ENCODE results near the gene BCL11B. TPM values are rescaled to one million over a fixed set of nuclear protein-coding genes. Genes with fewer than 3 reads are reported as not detected.

BCL11B gene
- total RNA-seq, 1 experiment from 2014 or later: 0.05 TPM

DNA sequence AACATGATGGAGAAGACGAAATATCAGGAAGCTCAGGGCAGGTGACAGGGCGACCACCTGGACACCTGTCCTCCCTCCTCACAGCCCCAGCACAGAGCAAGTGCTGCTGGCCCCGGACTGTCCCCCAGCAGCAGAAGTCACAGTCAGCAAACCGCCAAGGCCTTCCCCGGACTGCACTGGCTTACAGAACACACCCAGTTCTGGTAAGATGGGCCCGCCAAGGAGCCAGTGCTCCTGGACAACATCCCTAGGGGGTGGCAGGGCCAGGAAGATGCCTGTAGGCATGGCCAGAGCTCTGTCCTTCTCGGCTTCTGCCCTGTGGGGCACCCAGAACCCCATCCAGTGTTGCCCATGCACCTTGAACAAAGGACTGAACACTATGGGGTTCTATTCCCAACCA, 77.9 kb downstream of the BCL11B start:
- POLR2A ChIA-PET: no interaction called here
- no peak overlapping the region for H3K27ac Mint-ChIP-seq (ENCODE audit: unreplicated experiment)
- H3K27me3 Mint-ChIP-seq (ENCODE audit: insufficient read depth, unreplicated experiment): peaks cover 2% of the 10 kb centered on the region
- no peaks in the 10 kb centered on the region for H3K9me3 ChIP-seq
- no TSS peak for BruUV-seq (replicated peaks)
- no peaks in the 10 kb centered on the region for H3K4me1 ChIP-seq
- no peak for DNase-seq
- H3K9me3 Mint-ChIP-seq (ENCODE audit: unreplicated experiment): no peaks in the 10 kb centered on the region
- no peak for TF ChIP-seq CTCF (IDR thresholded peaks at IDR 0.05; ENCODE audit: insufficient read depth in 1 of 2, low read depth in 1 of 2, low read length in 1 of 2, severe bottlenecking in 1 of 2, unreplicated experiment in 1 of 2)
- intact Hi-C loops (cut with micrococcal nuclease; ENCODE audit: unreplicated experiment): no loop called here
- H3K27me3 ChIP-seq (replicated peaks; ENCODE audit: control insufficient read depth, insufficient read depth, low read length): no peaks in the 10 kb centered on the region
- H3K36me3 ChIP-seq (ENCODE audit: control insufficient read depth, insufficient read depth, low read length): no peaks in the 10 kb centered on the region
- no peaks in the 10 kb centered on the region for H3K4me1 Mint-ChIP-seq (ENCODE audit: low read depth, unreplicated experiment)
- no peak overlapping the region for H3K4me3 Mint-ChIP-seq (ENCODE audit: unreplicated experiment)
- CTCF ChIA-PET: no interaction called here
- H3K36me3 Mint-ChIP-seq (ENCODE audit: insufficient read depth, unreplicated experiment): no peaks in the 10 kb centered on the region
- H3K4me3 ChIP-seq (ENCODE audit: low read depth, low read length): no peak overlapping the region

DNA sequence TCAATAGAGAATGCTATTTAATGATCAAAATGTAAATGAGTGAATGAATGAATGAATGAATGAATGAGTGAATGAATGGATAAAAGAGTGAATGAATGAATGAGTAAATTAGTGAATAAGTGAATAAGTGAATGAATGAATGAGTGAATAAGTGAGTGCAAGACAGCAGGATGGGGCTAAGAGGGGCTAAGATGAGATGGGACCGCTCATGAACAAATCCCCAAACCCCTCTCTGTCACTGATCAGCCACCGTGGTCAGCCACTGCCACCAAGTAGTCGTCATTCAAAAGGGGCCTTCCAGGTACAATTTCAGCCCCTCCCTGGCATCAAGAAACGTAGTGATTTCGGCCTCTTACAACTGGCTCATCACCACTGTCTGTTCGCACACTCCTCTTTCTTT, 79.2 kb downstream of the BCL11B start:
- Mint-ChIP-seq H3K4me1 (ENCODE audit: low read depth, unreplicated experiment) (no peaks in the 10 kb centered on the region), H3K9me3 (ENCODE audit: unreplicated experiment) (no peaks in the 10 kb centered on the region), H3K27ac (ENCODE audit: unreplicated experiment) (no peak overlapping the region), H3K4me3 (ENCODE audit: unreplicated experiment) (no peak overlapping the region), H3K27me3 (ENCODE audit: insufficient read depth, unreplicated experiment) (no peaks in the 10 kb centered on the region), H3K36me3 (ENCODE audit: insufficient read depth, unreplicated experiment) (no peaks in the 10 kb centered on the region)
- no peaks in the 10 kb centered on the region for H3K9me3 ChIP-seq
- TF ChIP-seq CTCF (IDR thresholded peaks at IDR 0.05; ENCODE audit: insufficient read depth in 1 of 2, low read depth in 1 of 2, low read length in 1 of 2, severe bottlenecking in 1 of 2, unreplicated experiment in 1 of 2): no peak
- intact Hi-C loops (cut with micrococcal nuclease; ENCODE audit: unreplicated experiment): no loop called here
- H3K27me3 ChIP-seq (replicated peaks; ENCODE audit: control insufficient read depth, insufficient read depth, low read length): no peaks in the 10 kb centered on the region
- no peak overlapping the region for H3K4me3 ChIP-seq (ENCODE audit: low read depth, low read length)
- DNase-seq: no peak
- ChIA-PET CTCF (interaction anchor here (0.7 kb wide), 1 partner anchor 75 kb away, joined by 5 read pairs; no protein-coding TSS in a partner anchor), POLR2A (no interaction called here)
- BruUV-seq (replicated peaks): no TSS peak
- H3K4me1 ChIP-seq: no peaks in the 10 kb centered on the region
- no peaks in the 10 kb centered on the region for H3K36me3 ChIP-seq (ENCODE audit: control insufficient read depth, insufficient read depth, low read length)

DNA sequence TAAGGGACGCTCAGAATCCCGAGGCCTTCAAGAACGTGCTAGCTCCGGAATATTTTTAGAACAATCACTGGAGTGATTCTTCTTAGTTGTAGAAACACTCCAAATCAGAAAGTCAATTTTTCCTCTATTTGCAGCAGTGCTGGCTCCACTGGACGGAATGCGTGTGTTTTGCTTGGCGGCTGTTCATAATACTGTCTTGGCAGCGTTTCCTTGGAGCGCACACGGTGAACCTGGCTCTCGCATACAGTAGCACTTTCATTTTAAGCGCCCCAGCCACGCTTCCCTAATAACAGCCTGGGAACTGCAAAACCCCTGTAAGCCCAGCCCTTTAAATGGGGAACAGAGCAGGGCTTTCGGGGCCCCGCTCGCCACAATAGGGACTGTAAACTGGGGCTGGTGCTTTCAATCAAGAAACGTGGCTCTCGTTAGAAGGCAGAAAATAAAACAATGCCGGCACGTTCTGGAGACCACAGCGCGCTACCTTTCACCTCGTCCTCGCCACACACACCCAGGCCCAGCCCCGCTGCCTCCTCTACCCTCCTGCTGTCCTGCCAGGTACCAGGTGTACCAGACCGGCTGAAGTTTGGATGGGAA, 79.9 kb downstream of the BCL11B start:
- no TSS peak for BruUV-seq (replicated peaks)
- no peaks in the 10 kb centered on the region for H3K9me3 Mint-ChIP-seq (ENCODE audit: unreplicated experiment)
- no peak for TF ChIP-seq CTCF (IDR thresholded peaks at IDR 0.05; ENCODE audit: insufficient read depth in 1 of 2, low read depth in 1 of 2, low read length in 1 of 2, severe bottlenecking in 1 of 2, unreplicated experiment in 1 of 2)
- H3K27ac Mint-ChIP-seq (ENCODE audit: unreplicated experiment): no peak overlapping the region
- Histone ChIP-seq H3K9me3 (no peaks in the 10 kb centered on the region), H3K4me1 (no peaks in the 10 kb centered on the region), H3K27me3 (replicated peaks; ENCODE audit: control insufficient read depth, insufficient read depth, low read length) (no peaks in the 10 kb centered on the region), H3K36me3 (ENCODE audit: control insufficient read depth, insufficient read depth, low read length) (no peaks in the 10 kb centered on the region), H3K4me3 (ENCODE audit: low read depth, low read length) (no peak overlapping the region)
- no peaks in the 10 kb centered on the region for H3K4me1 Mint-ChIP-seq (ENCODE audit: low read depth, unreplicated experiment)
- CTCF ChIA-PET: no interaction called here
- POLR2A ChIA-PET: no interaction called here
- no peaks in the 10 kb centered on the region for H3K27me3 Mint-ChIP-seq (ENCODE audit: insufficient read depth, unreplicated experiment)
- H3K4me3 Mint-ChIP-seq (ENCODE audit: unreplicated experiment): no peak overlapping the region
- no peak for DNase-seq
- intact Hi-C loops (cut with micrococcal nuclease; ENCODE audit: unreplicated experiment): no loop called here
- no peaks in the 10 kb centered on the region for H3K36me3 Mint-ChIP-seq (ENCODE audit: insufficient read depth, unreplicated experiment)
